ENCODE results near the gene RALY.

- TF ChIP-seq EZH2 (IDR thresholded peaks at IDR 0.05; ENCODE audit: borderline replicate concordance), result no peak
- TF ChIP-seq, protein P1, sequence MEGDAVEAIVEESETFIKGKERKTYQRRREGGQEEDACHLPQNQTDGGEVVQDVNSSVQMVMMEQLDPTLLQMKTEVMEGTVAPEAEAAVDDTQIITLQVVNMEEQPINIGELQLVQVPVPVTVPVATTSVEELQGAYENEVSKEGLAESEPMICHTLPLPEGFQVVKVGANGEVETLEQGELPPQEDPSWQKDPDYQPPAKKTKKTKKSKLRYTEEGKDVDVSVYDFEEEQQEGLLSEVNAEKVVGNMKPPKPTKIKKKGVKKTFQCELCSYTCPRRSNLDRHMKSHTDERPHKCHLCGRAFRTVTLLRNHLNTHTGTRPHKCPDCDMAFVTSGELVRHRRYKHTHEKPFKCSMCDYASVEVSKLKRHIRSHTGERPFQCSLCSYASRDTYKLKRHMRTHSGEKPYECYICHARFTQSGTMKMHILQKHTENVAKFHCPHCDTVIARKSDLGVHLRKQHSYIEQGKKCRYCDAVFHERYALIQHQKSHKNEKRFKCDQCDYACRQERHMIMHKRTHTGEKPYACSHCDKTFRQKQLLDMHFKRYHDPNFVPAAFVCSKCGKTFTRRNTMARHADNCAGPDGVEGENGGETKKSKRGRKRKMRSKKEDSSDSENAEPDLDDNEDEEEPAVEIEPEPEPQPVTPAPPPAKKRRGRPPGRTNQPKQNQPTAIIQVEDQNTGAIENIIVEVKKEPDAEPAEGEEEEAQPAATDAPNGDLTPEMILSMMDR (IDR thresholded peaks at IDR 0.05; ENCODE audit: poor library complexity), result no peak
Measured at GRCh38 chr20:33976959-33977358, 16.8 kb upstream of the RALY start.

Measured in hepatocyte (in vitro differentiated cells).